Stimulated activated naive CD8-positive, alpha-beta T cell treated with anti-CD3 and anti-CD28 coated beads, Interleukin-15, Interleukin-2, amounts not matched to agents 100 U/mL and 50 U/mL, for 24 hours (primary cell): ENCODE measurements around the gene ZNF304.
A peak's percentile ranks its signal among the peaks of the same experiment; 100 is the strongest.
"Not testable (repeated sequence)": the region's sequence is repeated elsewhere in the genome, so short reads cannot be mapped to it uniquely, and the experiment has no call there.

Experiments used
- ATAC-seq: fragments of 150-1000 bp; cut with Tn5 transposase; one replicate; pipeline ENCODE4 v1.10.0; 2021
- DNase-seq: peaks from one replicate; pipeline ENCODE4 v3.0.0; 2021

ZNF304 gene

DNA sequence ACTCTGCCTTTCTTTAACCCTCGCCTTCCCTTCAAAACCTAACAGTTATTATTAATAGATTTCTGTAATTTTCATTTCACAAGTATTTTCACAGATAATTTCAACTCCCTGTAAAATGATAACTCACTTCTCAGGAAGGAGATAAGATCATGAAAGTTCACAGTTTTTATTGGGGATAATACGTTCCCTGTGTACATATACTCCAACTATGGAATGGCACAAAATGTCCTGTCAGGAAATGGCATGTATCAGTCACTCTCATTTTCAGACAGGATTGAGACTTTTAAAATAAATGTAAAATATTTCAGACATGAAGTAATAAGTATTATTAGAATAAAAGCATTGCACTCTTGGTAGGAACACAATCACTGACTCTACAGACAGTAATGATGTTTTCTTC, 11.3 kb downstream of the ZNF304 start:
- ATAC-seq (no peak), DNase-seq (no peak)

DNA sequence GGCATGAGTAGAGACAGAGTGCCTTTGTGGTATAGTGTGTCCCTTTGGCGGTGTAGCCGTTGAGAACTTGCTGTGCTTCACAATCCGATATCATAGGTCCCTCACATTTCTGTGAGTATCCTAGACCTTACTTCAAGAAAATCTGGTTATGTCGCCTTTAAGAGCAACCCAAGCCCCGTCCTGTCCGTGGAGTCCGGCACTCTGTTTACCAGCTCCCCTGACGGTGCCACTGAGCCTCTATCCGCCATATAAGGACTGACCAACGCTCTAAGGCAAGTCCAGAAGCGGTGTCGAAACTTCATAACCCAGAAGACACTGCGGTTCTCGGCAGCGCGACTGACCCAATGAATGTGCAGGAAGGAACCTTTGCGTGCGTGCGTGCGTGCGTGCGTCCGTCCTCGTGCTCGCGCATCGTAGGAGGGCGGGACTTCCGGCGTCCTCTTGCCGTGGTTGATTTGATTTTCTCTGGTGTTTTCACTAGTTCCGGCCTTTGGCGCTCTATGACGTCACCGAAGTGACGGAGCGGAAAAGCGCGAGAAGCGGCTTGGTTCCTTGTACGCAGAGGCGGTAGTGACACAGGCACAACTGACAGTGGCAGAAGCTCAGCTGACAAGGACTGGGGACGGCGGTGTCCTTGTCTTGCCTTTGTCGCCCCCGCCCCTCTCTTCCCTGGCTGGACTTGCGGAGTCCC, 12.1 kb downstream of the ZNF304 start, which contains the start of the genes TRAPPC2B and ZNF547:
Gene TRAPPC2B (plus strand): TSS at position 555 of the 691 bp plus-strand sequence. CDS start 1,283 bp downstream, outside the sequence.
Gene ZNF547 (plus strand): TSS at position 555 of the 691 bp plus-strand sequence. CDS start 5,005 bp downstream, outside the sequence.
- peak; percentile 96 for ATAC-seq
- peak; percentile 97 for DNase-seq

DNA sequence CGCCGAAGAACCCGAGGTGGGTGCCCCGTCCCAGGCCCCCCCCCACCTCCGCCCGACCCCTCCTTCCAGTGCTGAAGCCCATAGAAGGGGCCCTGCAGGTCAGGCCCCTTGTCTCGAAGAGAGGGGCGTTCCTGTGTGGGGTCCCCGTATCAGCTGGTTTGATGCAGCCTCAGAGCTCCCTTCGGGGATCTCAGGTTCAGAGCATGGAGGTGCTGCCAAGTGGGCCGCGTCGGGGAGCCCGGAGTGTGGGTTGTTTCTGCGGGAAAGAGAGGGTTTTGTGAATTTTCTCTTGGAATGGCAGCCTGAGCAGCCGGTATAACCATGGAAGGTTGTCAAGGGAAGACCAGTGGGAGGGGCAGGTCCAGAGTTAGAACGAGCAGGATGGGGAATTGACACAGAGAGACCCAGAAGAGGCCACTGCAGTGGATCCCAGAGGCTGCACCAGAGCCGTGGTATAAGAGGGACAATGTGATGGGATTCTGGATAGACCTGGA, 12.7 kb downstream of the ZNF304 start:
- DNase-seq (no peak), ATAC-seq (no peak)

DNA sequence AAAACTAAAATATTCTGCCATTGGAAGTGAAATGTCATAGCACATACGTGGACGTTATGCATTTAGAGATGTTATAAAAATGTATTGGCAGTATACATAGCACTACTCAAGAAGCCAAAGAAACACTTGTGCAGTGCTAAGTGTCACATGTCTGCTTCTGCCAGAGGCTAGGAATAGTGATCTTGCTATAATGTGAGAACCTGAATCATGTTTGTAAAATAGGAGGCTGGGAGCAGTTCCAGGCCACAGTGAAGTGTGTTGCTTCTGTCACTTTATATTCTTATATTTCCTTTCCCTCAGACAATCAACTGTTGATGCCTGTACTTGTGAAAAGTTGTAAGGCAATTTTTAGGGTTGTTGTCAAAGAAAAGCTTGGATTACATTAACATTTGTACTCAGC, 15.7 kb downstream of the ZNF304 start:
- no peak for DNase-seq
- ATAC-seq: no peak

DNA sequence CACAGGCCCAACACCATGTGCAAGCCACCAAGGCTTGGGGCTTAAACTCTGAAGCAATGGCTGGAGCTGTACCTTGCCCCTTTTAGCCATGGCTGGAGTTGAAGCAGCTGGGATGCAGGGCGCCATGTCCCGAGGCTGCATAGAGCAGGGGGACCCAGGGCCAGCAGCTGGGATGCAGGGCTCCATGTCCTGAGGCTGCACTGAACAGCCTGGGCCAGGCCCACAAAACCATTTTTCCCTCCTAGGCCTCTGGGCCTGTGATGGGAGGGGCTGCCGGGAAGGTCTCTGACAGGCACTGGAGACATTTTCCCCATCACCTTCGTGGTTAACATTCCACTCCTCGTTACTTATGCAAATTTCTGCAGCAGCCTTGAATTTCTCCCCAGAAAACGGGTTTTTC, 23.1 kb downstream of the ZNF304 start:
- DNase-seq (no peak), ATAC-seq (no peak)

DNA sequence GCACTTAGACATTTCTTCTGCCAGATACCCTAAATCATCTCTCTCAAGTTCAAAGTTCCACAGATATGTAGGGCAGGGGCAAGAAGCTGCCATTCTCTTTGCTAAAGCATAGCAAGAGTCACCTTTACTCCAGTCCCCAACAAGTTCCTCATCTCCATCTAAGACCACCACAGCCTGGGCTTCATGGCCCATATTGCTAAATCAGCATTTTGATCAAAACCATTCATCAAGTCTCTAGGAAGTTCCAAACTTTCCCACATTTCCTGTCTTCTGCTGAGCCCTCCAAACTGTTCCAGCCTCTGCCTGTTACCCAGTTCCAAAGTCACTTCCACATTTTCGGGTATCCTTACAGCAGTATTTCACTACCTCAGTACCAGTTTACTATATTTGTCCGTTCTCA, 23.6 kb downstream of the ZNF304 start:
- ATAC-seq, DNase-seq: not testable (repeated sequence)

DNA sequence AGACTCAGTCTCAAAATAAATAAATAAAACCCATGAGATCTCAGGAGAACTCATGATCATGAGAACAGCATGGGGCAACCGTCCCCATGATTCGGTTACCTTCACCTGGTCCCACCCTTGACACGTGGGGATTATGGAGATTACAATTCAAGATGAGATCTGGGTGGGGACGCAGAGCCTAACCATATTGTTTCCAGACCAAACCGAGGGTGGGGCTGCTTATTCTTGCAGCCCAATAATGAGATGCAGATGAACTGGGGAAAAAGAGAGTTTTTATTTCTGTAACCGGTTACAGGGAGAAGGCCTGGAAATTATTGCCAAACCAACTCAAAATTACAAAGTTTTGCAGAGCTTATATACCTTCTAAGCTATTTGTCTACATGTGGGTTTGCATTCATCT, 25.1 kb downstream of the ZNF304 start:
- DNase-seq (no peak), ATAC-seq (no peak)

DNA sequence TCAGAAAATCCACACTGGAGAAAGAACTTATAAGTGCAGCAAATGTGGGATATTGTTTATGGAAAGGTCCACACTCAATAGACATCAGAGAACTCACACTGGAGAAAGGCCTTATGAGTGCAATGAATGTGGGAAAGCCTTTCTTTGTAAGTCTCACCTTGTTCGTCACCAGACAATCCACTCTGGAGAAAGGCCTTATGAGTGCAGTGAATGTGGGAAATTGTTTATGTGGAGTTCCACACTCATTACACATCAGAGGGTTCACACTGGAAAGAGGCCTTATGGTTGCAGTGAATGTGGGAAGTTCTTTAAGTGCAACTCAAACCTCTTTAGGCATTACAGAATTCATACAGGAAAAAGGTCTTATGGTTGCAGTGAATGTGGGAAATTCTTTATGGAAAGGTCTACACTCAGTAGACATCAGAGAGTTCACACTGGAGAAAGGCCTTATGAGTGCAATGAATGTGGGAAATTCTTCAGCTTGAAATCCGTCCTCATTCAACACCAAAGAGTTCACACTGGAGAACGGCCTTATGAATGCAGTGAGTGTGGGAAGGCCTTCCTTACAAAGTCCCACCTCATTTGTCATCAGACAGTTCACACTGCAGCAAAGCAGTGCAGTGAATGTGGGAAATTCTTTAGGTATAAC, 26.6 kb downstream of the ZNF304 start:
- no peak for DNase-seq
- ATAC-seq: no peak

DNA sequence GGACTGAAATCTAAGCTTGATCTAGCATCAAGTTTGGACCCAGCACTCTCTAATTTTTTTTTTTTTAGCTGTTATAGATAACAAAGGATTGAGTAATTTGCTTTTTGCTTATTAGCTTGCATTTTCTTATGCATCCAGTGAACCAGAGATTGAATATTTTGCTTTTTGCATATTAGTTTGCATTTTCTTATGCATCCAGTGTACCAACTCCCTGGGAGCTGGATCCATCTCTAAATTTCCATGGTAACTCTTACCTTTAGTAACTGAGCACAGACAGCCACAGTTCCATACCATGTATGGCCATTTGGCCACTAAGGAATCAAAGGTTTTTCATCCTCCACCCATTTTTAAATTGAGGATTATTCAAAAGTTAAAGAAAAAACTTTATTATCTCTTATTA, 29.9 kb downstream of the ZNF304 start:
- ATAC-seq (no peak), DNase-seq (no peak)

DNA sequence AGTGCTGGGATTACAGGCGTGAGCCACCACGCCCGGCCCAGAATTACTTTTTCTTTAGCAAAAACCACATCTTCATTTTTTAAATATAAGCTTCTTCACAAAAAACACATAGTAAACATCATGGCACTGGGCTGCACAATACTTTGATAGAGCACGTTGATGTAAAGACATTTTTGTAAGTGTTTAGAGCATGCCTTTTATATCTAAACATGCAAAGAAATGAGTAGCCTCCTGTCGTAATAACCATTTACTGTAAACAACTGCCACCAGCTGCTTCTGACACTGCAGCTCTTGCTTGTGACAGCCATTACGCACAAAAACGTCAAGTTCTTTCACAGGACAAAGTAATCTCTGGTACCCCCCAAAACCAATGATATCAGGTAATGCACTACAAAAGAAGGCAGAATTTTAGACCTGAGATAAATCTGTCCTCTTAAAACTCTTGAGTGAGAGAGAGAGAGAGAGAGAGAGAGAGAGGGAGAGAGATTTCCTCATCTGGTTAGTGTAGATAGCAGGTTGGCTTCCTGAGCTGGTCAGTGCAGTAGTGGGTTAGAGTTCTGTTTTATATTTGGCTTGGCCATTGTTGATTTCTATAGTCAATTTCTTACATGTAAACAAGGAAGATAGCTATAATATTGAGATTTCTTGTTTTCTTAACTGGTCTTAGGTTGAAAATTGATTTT, 31.9 kb downstream of the ZNF304 start:
- DNase-seq (no peak), ATAC-seq (no peak)

DNA sequence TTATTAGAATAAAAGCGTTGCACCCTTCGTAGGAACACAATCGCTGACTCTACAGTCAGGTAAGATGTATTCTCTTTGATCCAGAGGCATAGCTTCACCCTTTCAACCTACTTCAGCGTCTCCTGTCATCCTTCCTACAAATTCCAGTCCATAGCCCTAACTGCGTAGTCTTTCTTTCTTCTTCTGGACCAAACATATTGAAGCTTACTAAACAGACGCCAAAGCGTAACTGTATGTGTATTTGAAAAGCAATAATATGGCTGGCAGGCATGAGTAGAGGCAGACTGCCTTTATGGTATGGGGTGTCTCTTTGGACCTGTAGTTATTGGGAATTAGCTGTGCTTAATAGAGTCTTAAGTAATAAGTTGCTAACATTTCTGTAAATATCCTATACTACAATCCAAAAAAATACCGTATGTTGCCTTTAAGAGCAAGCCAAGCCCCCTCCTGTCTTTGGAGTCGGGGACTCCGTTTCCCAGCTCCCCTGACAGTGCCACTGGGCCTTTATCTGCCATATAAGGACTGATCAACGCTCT, 38.2 kb downstream of the ZNF304 start:
- DNase-seq (no peak), ATAC-seq (no peak)

DNA sequence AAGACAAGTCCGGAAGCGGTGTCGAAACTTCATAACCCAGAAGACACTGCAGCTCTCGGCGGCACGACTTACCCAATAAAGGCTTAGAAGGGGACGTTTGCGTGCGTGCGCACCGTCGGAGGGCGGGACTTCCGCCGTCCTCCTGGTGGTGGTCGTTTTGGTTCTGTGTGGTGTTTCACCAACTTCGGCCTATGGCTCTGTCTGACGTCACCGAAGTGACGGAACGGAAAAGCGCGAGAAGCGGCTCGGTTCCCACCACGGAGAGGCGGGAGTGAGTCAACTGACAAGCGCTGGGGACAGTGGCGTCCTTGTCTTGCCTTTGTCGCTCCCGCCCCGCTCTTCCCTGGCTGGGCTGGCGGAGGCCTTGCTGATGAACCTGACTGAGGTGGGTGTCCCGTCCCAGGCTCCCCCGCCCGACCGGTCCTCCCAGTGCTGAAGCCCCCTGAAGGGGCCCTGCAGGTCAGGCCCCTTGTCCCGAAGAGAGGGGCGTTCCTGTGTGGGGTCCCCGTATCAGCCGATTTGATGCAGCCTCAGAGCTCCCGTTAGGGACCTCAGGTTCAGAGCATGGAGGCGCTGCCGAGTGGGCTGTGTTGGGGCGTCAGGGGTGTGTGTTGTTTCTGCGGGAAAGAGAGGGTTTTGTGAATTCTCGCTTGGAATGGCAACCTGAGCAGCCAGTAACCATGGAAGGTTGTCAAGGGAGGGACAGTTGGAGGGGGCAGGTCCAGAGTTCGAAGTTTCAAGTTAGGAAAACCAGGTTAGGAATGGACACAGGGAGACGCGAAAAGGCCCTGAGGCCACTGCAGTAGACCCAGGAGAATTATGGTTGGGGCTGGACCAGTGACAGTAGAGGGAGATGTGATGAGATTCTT, 38.9 kb downstream of the ZNF304 start, which contains the start of gene ZNF548:
Gene ZNF548 (plus strand): TSS at position 125 of the 869 bp plus-strand sequence. CDS start 246 bp downstream, at position 371.
- peak; percentile 99 for ATAC-seq

DNA sequence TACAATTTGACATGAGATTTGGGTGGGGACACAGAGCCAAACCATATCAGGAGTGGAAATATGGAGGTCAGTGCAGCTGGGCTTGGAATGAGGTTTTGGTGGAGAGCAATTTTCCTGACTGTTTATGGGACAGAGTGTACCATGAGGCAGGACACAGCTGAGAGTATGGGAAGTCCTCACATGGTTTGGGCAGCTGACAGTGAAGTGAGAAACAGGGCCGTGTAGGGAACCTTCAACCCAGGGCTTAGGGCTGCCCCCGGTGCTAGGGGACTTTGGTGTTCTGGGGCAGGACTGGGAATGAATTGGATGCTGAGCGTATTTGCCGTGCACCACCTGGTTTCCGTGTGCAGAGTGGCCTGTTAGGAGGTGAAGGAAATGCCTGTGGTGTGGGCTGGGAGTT, 44.6 kb downstream of the ZNF304 start:
- no peak for DNase-seq
- ATAC-seq: no peak

More for the DNA sequence above, 38.9 kb downstream of the ZNF304 start, which contains the start of gene ZNF548:
- peak; percentile 97 for DNase-seq

DNA sequence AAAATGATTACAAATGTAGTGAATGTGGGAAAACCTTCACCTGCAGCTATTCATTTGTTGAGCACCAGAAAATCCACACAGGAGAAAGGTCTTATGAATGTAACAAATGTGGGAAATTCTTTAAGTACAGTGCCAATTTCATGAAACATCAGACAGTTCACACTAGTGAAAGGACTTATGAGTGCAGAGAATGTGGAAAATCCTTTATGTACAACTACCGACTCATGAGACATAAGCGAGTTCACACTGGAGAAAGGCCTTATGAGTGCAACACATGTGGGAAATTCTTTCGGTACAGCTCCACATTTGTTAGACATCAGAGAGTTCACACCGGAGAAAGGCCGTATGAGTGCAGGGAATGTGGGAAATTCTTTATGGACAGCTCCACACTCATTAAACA, 47.8 kb downstream of the ZNF304 start:
- DNase-seq: no peak
- ATAC-seq: no peak

DNA sequence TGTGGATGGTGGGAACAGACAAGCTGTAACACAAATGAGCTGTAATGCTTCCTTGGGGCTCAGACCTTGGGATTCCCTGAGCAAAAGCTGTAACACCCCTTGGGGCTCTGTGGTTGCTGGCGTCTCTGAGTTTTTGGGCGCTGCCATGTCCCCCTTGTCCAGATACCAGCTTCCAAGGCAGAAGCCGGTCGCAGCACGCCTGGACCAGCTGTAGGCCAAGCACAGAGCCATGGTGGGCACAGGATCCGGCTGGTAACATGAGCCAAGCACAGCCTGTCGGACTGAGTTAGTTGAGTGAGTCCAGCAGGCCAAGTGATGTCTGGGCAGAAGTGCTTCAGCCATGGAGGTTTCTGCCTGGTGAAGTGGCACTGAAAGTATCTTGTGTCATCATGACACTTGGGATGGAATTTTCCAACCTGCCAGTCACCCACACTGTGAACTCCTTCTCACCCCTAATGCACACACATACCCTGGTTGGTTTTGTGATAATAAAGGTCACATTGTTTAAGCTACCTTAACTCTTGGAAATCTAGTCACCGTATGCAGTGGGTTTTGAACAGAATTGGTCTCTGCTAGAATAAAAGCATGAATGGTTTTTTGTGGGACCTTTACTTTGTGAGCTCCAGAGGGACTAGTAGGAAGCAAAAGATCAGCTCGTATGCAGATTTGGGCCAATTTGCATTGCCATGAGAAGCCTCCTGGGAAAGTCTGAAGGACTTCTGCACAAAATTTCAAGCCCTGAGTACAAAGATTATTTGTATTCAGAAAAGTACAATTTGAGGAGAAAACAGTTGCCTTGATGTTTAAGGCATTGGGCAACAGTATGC, 52.9 kb downstream of the ZNF304 start:
- ATAC-seq: peak; percentile 37
- DNase-seq: no peak

DNA sequence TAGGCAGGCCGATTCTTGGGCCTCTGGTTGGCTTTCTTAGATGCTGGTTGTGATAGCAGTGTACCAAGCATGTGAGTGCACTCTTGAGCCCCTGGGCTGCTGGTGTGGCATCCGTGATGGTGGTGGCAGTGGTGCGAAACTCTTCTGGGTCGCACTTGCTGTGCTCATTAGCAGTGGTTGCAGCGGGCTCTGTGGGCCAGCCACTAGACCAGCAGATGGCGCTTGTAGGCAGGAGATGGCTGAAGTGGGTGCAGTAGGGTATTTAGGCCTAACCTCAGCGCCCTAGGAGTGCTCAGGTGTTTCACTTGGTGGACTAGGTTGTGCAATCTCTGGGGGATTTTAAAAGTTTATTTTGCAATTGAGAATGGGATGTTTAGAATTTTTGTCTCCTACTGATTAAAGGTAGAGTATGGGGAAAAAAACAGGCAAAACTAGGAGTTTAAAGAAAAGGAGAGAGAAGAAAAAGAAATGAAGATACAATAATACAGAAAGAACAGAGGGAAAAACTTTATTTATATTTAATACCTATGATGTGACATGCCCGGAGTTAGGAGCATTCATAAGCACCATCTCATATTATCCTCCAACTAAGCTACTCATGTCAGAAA, 55.5 kb downstream of the ZNF304 start:
- peak; percentile 75 for DNase-seq
- ATAC-seq: peak; percentile 59
